Suprapubic skin (tissue), 4 donors: ENCODE measurements around the gene GPATCH4. TPM values are rescaled to one million over a fixed set of nuclear protein-coding genes. Genes with fewer than 3 reads are reported as not detected.

Source experiments
- DNase-seq, 2 donors: peaks; one replicate each; pipeline ENCODE4 v3.0.0-alpha.2; 2019; ENCODE audit warnings: low spot score in 2 of 2
- H3K27ac ChIP-seq: fragments of 200-600 bp; sonication (generic); one replicate; pipeline ENCODE4 v1.5.1; 2019
- H3K27me3 ChIP-seq: fragments of 200-600 bp; sonication (generic); one replicate; pipeline ENCODE4 v1.5.1; 2019
- H3K36me3 ChIP-seq: fragments of 200-600 bp; sonication (generic); one replicate; pipeline ENCODE4 v1.5.1; 2019
- H3K4me1 ChIP-seq: fragments of 200-600 bp; sonication (generic); one replicate; pipeline ENCODE4 v1.5.1; 2019
- H3K4me3 ChIP-seq: fragments of 200-600 bp; sonication (generic); one replicate; pipeline ENCODE4 v1.5.1; 2019; ENCODE audit warnings: mild to moderate bottlenecking
- H3K9me3 ChIP-seq: fragments of 200-600 bp; sonication (generic); one replicate; pipeline ENCODE4 v1.5.1; 2019
- EP300 ChIP-seq: sonication (generic); formaldehyde crosslinking; IDR thresholded peaks from one replicate; pipeline ENCODE4 v1.6.1; 2017; ENCODE audit warnings: antibody characterized with exemption
- POLR2A ChIP-seq, 2 donors: fragments of 450-650 bp; IDR thresholded peaks; one replicate each; pipeline ENCODE4 v1.6.1; 2017; ENCODE audit warnings: antibody characterized with exemption in 2 of 2, mild to moderate bottlenecking in 2 of 2, moderate library complexity in 2 of 2
- POLR2AphosphoS5 ChIP-seq, 3 donors: sonication (generic); formaldehyde crosslinking; IDR thresholded peaks; one replicate each; pipeline ENCODE4 v1.6.1; 2017; ENCODE audit warnings: antibody characterized with exemption in 3 of 3
- WGBS: methylation state at CpG from one replicate; pipeline ENCODE4 v1.1.5; 2018; 5-methylcytosine and 5-hydroxymethylcytosine counted together
- total RNA-seq, 4 donors: library from RNA; depleted of rRNA; stranded (reverse); fragments of >200 nt; gene quantifications; one replicate each; pipeline ENCODE4 v1.1.0, GENCODE V29; 2016
- TF ChIP-seq, protein P1 (sequence below), 2 donors: fragments of 200-600 bp in 1 of 2; fragments of 450-650 bp in 1 of 2; sonication (generic) in 1 of 2; IDR thresholded peaks; one replicate each; pipeline ENCODE4 v1.5.1; 2016 to 2019; ENCODE audit warnings: antibody characterized with exemption in 2 of 2, mild to moderate bottlenecking in 1 of 2, moderate library complexity in 1 of 2

GPATCH4 gene
- total RNA-seq, 4 donors from 2014 or later: 15.9 to 25.1 (median 20.5) TPM

GRCh38 chr1:156581661-156582387, 19.5 kb downstream of the GPATCH4 start:
- Histone ChIP-seq H3K9me3 (no peaks in the 10 kb centered on the region), H3K27me3 (no peaks in the 10 kb centered on the region), H3K36me3 (no peaks in the 10 kb centered on the region), H3K4me3 (no peak overlapping the region), H3K27ac (no peak overlapping the region), H3K4me1 (no peaks in the 10 kb centered on the region)
- 66% methylated on average over 15 of the region's 21 CpGs for WGBS
- DNase-seq: no peak
- TF ChIP-seq EP300 (no peak), POLR2AphosphoS5 (IDR thresholded peaks at IDR 0.05) (no peak), POLR2A (IDR thresholded peaks at IDR 0.05) (no peak)
- TF ChIP-seq, protein P1, sequence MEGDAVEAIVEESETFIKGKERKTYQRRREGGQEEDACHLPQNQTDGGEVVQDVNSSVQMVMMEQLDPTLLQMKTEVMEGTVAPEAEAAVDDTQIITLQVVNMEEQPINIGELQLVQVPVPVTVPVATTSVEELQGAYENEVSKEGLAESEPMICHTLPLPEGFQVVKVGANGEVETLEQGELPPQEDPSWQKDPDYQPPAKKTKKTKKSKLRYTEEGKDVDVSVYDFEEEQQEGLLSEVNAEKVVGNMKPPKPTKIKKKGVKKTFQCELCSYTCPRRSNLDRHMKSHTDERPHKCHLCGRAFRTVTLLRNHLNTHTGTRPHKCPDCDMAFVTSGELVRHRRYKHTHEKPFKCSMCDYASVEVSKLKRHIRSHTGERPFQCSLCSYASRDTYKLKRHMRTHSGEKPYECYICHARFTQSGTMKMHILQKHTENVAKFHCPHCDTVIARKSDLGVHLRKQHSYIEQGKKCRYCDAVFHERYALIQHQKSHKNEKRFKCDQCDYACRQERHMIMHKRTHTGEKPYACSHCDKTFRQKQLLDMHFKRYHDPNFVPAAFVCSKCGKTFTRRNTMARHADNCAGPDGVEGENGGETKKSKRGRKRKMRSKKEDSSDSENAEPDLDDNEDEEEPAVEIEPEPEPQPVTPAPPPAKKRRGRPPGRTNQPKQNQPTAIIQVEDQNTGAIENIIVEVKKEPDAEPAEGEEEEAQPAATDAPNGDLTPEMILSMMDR (IDR thresholded peaks at IDR 0.05): no peak

DNA sequence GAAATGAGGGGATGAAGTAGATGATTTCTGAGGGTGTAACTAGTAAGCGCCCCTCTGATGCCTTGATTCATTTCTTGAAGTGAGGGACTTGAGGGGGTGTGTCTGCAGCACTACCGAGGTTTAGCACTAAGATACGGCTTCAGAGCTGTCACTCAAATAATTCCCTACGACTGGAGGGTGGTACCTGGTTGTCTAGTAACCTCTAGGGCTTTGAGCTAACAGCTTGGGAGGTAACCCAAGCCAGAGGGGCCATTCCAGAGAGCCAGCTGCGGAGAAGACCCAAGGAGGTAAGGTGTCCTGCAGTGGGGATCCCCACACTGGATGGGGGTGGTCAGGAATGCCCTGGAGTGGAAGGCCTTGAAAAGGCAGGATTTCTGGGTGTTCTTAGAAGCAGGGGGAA, 21.8 kb downstream of the GPATCH4 start, which contains the start of gene TTC24:
Gene TTC24, plus strand, starts transcription at position 252 of the 400 bp plus-strand sequence. CDS start 1,642 bp downstream, outside the sequence.
- H3K4me3 ChIP-seq: no peak within 1 kb of the TSS
- H3K27ac ChIP-seq: no peak within 1 kb of the TSS
- DNase-seq: no peak
- H3K4me1 ChIP-seq: no peaks in the 10 kb centered on the region
- WGBS: 84% methylated on average over 5 of the region's 5 CpGs
- TF ChIP-seq POLR2A (IDR thresholded peaks at IDR 0.05) (no peak), POLR2AphosphoS5 (IDR thresholded peaks at IDR 0.05) (no peak), EP300 (no peak)
- TF ChIP-seq, protein P1 (IDR thresholded peaks at IDR 0.05): no peak
- no peaks in the 10 kb centered on the region for H3K36me3 ChIP-seq
- H3K27me3 ChIP-seq: no peaks in the 10 kb centered on the region
- H3K9me3 ChIP-seq: no peaks in the 10 kb centered on the region

DNA sequence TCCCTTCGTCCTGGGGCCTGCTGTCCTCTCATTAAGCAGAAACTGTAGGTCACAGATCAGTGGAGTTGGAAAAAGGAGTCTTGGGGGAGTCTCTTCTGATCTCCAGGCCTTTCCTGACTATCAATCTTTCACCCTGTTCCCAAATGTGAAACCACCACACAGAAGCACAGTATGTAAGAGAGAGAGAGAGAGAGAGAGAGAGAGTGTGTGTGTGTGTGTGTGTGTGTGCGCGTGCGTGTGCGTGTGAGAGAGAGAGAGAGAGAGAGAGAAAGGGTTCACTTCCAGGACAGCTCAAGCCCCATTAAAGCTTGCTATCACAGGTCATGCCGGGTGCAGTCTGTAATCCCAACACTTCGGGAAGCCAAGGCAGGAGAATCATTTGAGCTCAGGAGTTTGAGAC, 23.2 kb downstream of the GPATCH4 start:
- no peaks in the 10 kb centered on the region for H3K36me3 ChIP-seq
- DNase-seq: no peak
- TF ChIP-seq POLR2AphosphoS5 (IDR thresholded peaks at IDR 0.05) (no peak), EP300 (no peak), POLR2A (IDR thresholded peaks at IDR 0.05) (no peak)
- TF ChIP-seq, protein P1 (IDR thresholded peaks at IDR 0.05): no peak
- no peaks in the 10 kb centered on the region for H3K9me3 ChIP-seq
- no peak overlapping the region for H3K27ac ChIP-seq
- H3K27me3 ChIP-seq: no peaks in the 10 kb centered on the region
- no peak overlapping the region for H3K4me3 ChIP-seq
- 63% methylated on average over 7 of the region's 7 CpGs for WGBS
- no peaks in the 10 kb centered on the region for H3K4me1 ChIP-seq

DNA sequence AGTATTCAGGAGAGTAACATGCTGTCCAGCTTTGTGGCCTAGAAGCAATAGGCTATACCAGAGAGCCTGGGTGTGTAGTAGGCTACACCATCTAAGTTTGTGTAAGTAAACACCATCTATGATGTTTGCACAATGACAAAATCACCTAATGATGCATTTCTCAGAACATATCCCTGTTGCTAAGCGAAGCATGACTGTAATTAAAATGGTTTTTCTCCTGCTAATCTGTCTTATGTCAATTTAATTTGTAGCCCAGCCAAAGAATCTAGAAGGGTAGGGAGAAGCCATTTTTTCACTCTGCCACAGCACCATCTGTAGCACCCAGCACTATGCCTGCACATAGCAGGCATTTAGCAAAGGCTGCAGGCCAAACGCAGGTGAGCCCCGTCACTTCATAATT, 23.7 kb downstream of the GPATCH4 start:
- Histone ChIP-seq H3K36me3 (no peaks in the 10 kb centered on the region), H3K27me3 (no peaks in the 10 kb centered on the region), H3K27ac (no peak overlapping the region), H3K9me3 (no peaks in the 10 kb centered on the region), H3K4me3 (no peak overlapping the region), H3K4me1 (peaks cover 1% of the 10 kb centered on the region)
- no peak for TF ChIP-seq POLR2A (IDR thresholded peaks at IDR 0.05)
- TF ChIP-seq EP300: no peak
- no peak for TF ChIP-seq POLR2AphosphoS5 (IDR thresholded peaks at IDR 0.05)
- WGBS: 98% methylated on average over 3 of the region's 3 CpGs
- DNase-seq: no peak

- Histone ChIP-seq H3K4me1 (peaks cover 14% of the 10 kb centered on the region), H3K27me3 (no peaks in the 10 kb centered on the region), H3K9me3 (no peaks in the 10 kb centered on the region), H3K4me3 (no peak overlapping the region), H3K27ac (no peak overlapping the region), H3K36me3 (no peaks in the 10 kb centered on the region)
- TF ChIP-seq POLR2AphosphoS5 (IDR thresholded peaks at IDR 0.05) (no peak), POLR2A (IDR thresholded peaks at IDR 0.05) (no peak), EP300 (no peak)
- TF ChIP-seq, protein P1 (IDR thresholded peaks at IDR 0.05): no peak
- DNase-seq: no peak
- WGBS: 35% methylated on average over 2 of the region's 2 CpGs
These were observed 27.1 kb downstream of the GPATCH4 start for GRCh38 chr1:156574039-156574633.
